Activated naive CD4-positive, alpha-beta T cell treated with anti-CD3 and anti-CD28 coated beads, Interleukin-2, amount 10 ng/mL, durations not matched to agents 7 days and 5 days (primary cell): Measurements from ENCODE around the gene SVOPL.

Source experiments
- CTCF ChIA-PET: fragments of 350-600 bp; sonication (Branson Sonifier 250); formaldehyde crosslinking; loops from one replicate; lab custom pipeline; 2021; ENCODE audit warnings: antibody characterized with exemption; lab: Charles Lee
- DNase-seq: peaks from one replicate; pipeline ENCODE4 v3.0.0-alpha.2; 2020
- H3K27ac Mint-ChIP-seq: one replicate; pipeline ENCODE4 v1.8.0; 2021; ENCODE audit warnings: mild to moderate bottlenecking, moderate library complexity, mixed read lengths
- H3K27me3 Mint-ChIP-seq: one replicate; pipeline ENCODE4 v1.8.0; 2021; ENCODE audit warnings: mild to moderate bottlenecking, mixed read lengths
- H3K36me3 Mint-ChIP-seq: one replicate; pipeline ENCODE4 v1.8.0; 2021; ENCODE audit warnings: mixed read lengths
- H3K4me1 Mint-ChIP-seq: one replicate; pipeline ENCODE4 v1.8.0; 2021; ENCODE audit warnings: mixed read lengths
- H3K4me3 Mint-ChIP-seq: one replicate; pipeline ENCODE4 v1.8.0; 2021; ENCODE audit warnings: mild to moderate bottlenecking, moderate library complexity, mixed read lengths
- H3K9me3 Mint-ChIP-seq: one replicate; pipeline ENCODE4 v1.8.0; 2021; ENCODE audit warnings: mixed read lengths

SVOPL gene

DNA sequence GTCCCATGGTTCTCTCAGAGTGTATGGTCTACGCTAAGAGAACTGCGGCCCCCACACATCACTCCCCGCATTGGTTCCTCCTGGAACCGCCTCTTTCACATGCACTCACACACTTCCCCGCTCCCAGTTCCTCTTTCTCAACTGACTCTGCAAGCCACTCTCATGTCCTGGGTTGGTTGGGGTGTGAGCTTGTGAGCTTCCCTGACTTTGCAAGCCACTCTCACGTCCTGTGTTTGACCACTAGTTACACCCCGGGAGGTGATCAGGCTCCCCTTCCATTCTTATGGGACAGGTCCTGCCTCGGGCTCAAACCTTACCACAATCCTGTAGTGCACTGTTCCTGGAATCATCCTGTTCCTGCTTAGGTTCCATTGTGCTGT, 136.1 kb downstream of the SVOPL start:
- Mint-ChIP-seq H3K27ac (no peak overlapping the region), H3K9me3 (peaks cover 42% of the 10 kb centered on the region), H3K4me3 (no peak overlapping the region), H3K27me3 (no peaks in the 10 kb centered on the region), H3K4me1 (no peaks in the 10 kb centered on the region), H3K36me3 (peaks cover 86% of the 10 kb centered on the region)
- no peak for DNase-seq
- CTCF ChIA-PET = no interaction called here

DNA sequence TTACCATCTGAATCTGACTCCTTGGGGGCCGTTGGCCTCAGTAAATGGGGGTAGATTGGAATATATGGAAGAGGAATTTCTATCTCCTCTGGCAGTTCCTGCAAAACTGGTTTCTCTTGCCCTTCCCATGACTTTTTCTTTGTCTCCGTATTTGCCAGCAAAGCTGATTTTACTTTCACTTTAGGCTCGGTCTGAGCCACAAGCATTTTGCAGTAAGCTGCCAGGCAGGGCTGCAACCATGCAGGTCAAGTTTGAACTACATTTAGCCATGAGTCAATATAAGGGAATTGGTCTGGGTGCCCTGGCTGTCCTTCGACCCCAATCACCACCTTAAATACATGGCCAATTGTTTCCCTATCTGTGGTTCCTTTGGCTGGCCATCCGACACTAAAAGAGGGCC, 136.8 kb downstream of the SVOPL start:
- H3K27me3 Mint-ChIP-seq = no peaks in the 10 kb centered on the region
- H3K9me3 Mint-ChIP-seq = peaks cover 49% of the 10 kb centered on the region
- H3K4me3 Mint-ChIP-seq = no peak overlapping the region
- peaks cover 88% of the 10 kb centered on the region for H3K36me3 Mint-ChIP-seq
- peak overlapping the region; percentile 17 for H3K27ac Mint-ChIP-seq
- CTCF ChIA-PET = interaction anchor here (1.5 kb wide), 1 partner anchor 9 kb away, joined by 3 read pairs; no protein-coding TSS in a partner anchor
- DNase-seq = no peak
- no peaks in the 10 kb centered on the region for H3K4me1 Mint-ChIP-seq

GRCh38 chr7:138563808-138564207, 137.4 kb downstream of the SVOPL start:
- no peak for DNase-seq
- CTCF ChIA-PET = interaction anchor here (1.5 kb wide), 1 partner anchor 10 kb away, joined by 3 read pairs; no protein-coding TSS in a partner anchor
- Mint-ChIP-seq H3K4me3 (no peak overlapping the region), H3K27me3 (no peaks in the 10 kb centered on the region), H3K9me3 (peaks cover 53% of the 10 kb centered on the region), H3K36me3 (peaks cover 88% of the 10 kb centered on the region), H3K4me1 (no peaks in the 10 kb centered on the region), H3K27ac (no peak overlapping the region)

GRCh38 chr7:138559448-138559847, 141.7 kb downstream of the SVOPL start:
- DNase-seq = no peak
- Mint-ChIP-seq H3K4me3 (no peak overlapping the region), H3K4me1 (no peaks in the 10 kb centered on the region), H3K27ac (no peak overlapping the region), H3K27me3 (no peaks in the 10 kb centered on the region), H3K36me3 (peaks cover 96% of the 10 kb centered on the region), H3K9me3 (peaks cover 64% of the 10 kb centered on the region)
- CTCF ChIA-PET = no interaction called here

DNA sequence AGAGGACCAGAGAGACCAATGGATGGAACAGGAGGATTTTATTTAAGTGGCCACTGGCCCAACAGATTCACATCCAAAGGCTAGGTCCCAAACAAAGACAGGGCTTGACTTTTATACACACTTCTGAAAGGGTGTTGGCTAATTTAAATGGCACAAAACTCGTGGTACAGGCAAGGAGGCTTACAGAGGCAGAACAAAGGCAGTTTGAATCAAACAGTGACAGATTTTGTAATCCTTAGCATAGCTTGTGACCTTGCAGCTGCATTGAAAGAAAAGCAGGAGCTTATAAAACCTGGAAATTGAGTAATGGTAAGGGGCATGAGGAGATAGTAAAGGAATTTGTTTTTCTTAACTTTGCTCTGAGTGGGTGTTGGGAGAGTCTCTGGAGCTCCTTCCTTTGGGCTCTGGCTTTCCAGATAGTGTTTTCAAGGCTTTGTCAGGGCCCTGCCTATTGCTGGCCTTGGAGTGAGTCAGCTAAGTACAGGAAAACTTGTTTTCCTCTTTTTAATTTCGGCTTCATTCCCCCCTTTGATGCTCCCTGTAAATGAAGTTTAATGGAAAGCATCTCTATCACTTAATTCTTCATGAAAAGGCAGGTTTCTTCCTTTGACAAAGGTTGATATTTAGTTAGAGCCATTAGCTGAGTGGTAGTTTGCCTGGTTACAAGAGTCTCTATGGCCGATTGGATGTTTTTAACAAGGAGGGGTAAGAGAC, 144.2 kb downstream of the SVOPL start:
- peaks cover 49% of the 10 kb centered on the region for H3K9me3 Mint-ChIP-seq

GRCh38 chr7:138555684-138556083, 145.5 kb downstream of the SVOPL start:
- H3K4me1 Mint-ChIP-seq = no peaks in the 10 kb centered on the region
- H3K27ac Mint-ChIP-seq = no peak overlapping the region
- peaks cover 45% of the 10 kb centered on the region for H3K9me3 Mint-ChIP-seq
- H3K27me3 Mint-ChIP-seq = no peaks in the 10 kb centered on the region
- CTCF ChIA-PET = interaction anchor here (1.4 kb wide), 1 partner anchor 16 kb away, joined by 3 read pairs; no protein-coding TSS in a partner anchor
- H3K4me3 Mint-ChIP-seq = no peak overlapping the region
- no peak for DNase-seq
- H3K36me3 Mint-ChIP-seq = peaks cover 90% of the 10 kb centered on the region

More for the DNA sequence above, 144.2 kb downstream of the SVOPL start:
- Mint-ChIP-seq H3K27me3 (no peaks in the 10 kb centered on the region), H3K4me1 (no peaks in the 10 kb centered on the region), H3K27ac (no peak overlapping the region), H3K36me3 (peaks cover 94% of the 10 kb centered on the region), H3K4me3 (no peak overlapping the region)
- no peak for DNase-seq
- CTCF ChIA-PET = no interaction called here

DNA sequence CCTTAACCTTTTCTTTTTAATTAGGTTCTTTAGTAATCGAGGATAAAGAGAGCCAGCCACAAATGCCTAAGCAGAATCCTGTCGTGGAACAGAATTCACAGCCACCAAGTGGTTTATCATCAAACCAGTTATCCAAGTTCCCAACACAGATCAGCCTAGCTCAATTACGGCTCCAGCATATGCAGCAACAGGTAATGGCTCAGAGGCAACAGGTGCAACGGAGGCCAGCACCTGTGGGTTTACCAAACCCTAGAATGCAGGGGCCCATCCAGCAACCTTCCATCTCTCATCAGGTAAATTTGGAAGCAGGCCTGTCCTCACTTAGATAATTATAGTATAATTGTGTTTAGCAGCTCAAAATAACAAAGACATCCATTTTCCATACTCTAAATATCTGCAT, 146.5 kb downstream of the SVOPL start:
- no peak for DNase-seq
- H3K9me3 Mint-ChIP-seq = peaks cover 37% of the 10 kb centered on the region
- H3K27me3 Mint-ChIP-seq = no peaks in the 10 kb centered on the region
- peaks cover 89% of the 10 kb centered on the region for H3K36me3 Mint-ChIP-seq
- no peak overlapping the region for H3K4me3 Mint-ChIP-seq
- CTCF ChIA-PET = interaction anchor here (1.4 kb wide), 1 partner anchor 15 kb away, joined by 3 read pairs; no protein-coding TSS in a partner anchor
- no peaks in the 10 kb centered on the region for H3K4me1 Mint-ChIP-seq
- H3K27ac Mint-ChIP-seq = no peak overlapping the region

GRCh38 chr7:138553805-138554204, 147.4 kb downstream of the SVOPL start:
- CTCF ChIA-PET = no interaction called here
- H3K9me3 Mint-ChIP-seq = peaks cover 30% of the 10 kb centered on the region

DNA sequence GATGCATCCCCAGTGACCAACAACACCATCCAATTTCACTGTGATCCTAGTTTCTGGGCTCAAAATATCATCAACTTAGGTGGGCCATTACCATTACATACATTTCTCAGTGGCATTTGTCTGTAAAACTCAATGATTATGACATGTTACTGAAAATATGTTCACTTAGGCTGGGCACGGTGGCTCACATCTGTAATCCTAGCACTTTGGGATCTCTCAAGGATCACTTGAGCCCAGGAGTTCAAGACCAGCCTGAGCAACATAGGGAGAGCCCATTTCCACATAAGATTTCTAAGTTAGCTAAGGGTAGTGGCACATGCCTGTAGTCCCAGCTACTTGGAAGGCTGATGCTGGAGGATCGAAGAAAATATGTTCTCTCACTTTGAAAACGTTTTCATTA, 150.1 kb downstream of the SVOPL start:
- DNase-seq = no peak
- Mint-ChIP-seq H3K4me3 (no peak overlapping the region), H3K4me1 (no peaks in the 10 kb centered on the region), H3K27ac (no peak overlapping the region), H3K27me3 (no peaks in the 10 kb centered on the region), H3K9me3 (peaks cover 9% of the 10 kb centered on the region), H3K36me3 (peaks cover 77% of the 10 kb centered on the region)
- CTCF ChIA-PET = no interaction called here

More at GRCh38 chr7:138553805-138554204, 147.4 kb downstream of the SVOPL start:
- no peak for DNase-seq
- no peak overlapping the region for H3K4me3 Mint-ChIP-seq
- no peaks in the 10 kb centered on the region for H3K27me3 Mint-ChIP-seq
- peaks cover 87% of the 10 kb centered on the region for H3K36me3 Mint-ChIP-seq
- H3K27ac Mint-ChIP-seq = no peak overlapping the region
- no peaks in the 10 kb centered on the region for H3K4me1 Mint-ChIP-seq

- no peak overlapping the region for H3K4me3 Mint-ChIP-seq
- DNase-seq = no peak
- peaks cover 11% of the 10 kb centered on the region for H3K9me3 Mint-ChIP-seq
- CTCF ChIA-PET = no interaction called here
- no peaks in the 10 kb centered on the region for H3K27me3 Mint-ChIP-seq
- H3K27ac Mint-ChIP-seq = no peak overlapping the region
- peaks cover 78% of the 10 kb centered on the region for H3K36me3 Mint-ChIP-seq
- H3K4me1 Mint-ChIP-seq = no peaks in the 10 kb centered on the region
Measured at GRCh38 chr7:138550337-138550736, 150.8 kb downstream of the SVOPL start.

DNA sequence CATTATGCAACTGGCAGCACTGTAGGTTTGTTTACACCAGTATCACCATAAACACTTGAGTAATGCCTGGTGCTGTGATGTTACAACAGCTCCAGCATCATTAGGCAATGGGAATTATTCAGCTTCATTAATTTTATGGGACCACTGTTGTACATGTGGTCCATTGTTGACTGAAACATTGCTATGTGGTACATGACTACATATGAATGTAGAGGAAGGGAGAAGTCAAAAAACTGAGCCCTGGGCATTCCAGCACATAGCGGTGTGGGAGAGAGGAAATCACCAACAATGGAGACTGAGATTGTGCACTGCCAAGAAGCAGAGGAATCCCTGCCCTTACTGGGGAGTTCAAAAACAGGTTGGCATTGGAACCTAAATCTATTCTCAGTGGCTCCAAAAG, 152.1 kb downstream of the SVOPL start:
- no peak for DNase-seq
- Mint-ChIP-seq H3K27ac (no peak overlapping the region), H3K36me3 (peaks cover 79% of the 10 kb centered on the region), H3K27me3 (no peaks in the 10 kb centered on the region), H3K4me3 (no peak overlapping the region), H3K4me1 (no peaks in the 10 kb centered on the region), H3K9me3 (peaks cover 8% of the 10 kb centered on the region)
- CTCF ChIA-PET = no interaction called here

DNA sequence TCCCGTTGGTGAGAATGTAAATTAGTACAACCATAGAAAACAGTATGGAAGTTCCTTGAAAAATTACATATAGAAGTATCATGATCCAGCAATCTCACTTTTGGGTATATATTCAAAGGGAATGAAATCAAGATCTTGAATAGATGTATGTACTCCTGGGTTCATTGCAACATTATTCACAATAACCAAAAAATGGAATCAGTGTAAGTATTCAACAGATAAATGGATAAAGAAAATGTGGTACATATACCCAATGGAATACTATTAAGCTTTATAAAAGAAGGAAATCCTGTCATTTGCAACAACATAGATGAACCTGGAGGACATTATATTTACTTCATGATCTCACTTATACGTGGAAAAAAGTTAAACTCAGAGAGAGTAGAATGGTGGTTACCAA, 154.3 kb downstream of the SVOPL start:
- H3K27ac Mint-ChIP-seq = no peak overlapping the region
- peaks cover 4% of the 10 kb centered on the region for H3K4me1 Mint-ChIP-seq
- CTCF ChIA-PET = no interaction called here
- H3K9me3 Mint-ChIP-seq = peaks cover 6% of the 10 kb centered on the region
- H3K36me3 Mint-ChIP-seq = peaks cover 68% of the 10 kb centered on the region
- no peaks in the 10 kb centered on the region for H3K27me3 Mint-ChIP-seq
- H3K4me3 Mint-ChIP-seq = no peak overlapping the region
- DNase-seq = no peak

- DNase-seq = no peak
- H3K9me3 Mint-ChIP-seq = peaks cover 6% of the 10 kb centered on the region
- peaks cover 5% of the 10 kb centered on the region for H3K4me1 Mint-ChIP-seq
- CTCF ChIA-PET = no interaction called here
- no peaks in the 10 kb centered on the region for H3K27me3 Mint-ChIP-seq
- H3K27ac Mint-ChIP-seq = no peak overlapping the region
- no peak overlapping the region for H3K4me3 Mint-ChIP-seq
- H3K36me3 Mint-ChIP-seq = peaks cover 68% of the 10 kb centered on the region
Measured at GRCh38 chr7:138546064-138546619, 155.0 kb downstream of the SVOPL start.

DNA sequence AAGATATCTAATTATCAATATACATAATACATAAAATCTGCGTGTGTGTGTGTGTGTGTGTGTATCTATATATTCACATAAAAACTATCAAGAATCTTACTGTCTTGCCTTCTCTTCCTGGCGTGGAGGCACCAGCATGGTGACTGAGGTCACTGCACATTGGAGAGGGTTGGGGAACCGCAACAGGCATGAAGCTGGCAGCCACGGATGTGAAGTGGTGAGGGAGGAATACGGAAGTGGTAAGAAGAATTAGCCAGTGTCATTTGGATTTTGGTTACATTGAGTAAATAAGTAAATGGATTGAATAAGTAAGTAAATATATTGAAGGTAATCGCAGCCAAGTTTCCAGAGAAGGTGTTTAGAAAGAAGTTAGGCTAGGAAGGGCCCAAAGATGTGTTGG, 156.0 kb downstream of the SVOPL start:
- Mint-ChIP-seq H3K4me1 (peaks cover 5% of the 10 kb centered on the region), H3K4me3 (no peak overlapping the region)
- CTCF ChIA-PET = no interaction called here

More for the DNA sequence above, 156.0 kb downstream of the SVOPL start:
- Mint-ChIP-seq H3K27me3 (no peaks in the 10 kb centered on the region), H3K36me3 (peaks cover 67% of the 10 kb centered on the region), H3K9me3 (peaks cover 6% of the 10 kb centered on the region), H3K27ac (no peak overlapping the region)
- no peak for DNase-seq
